ENCODE data around the gene PKP4.

DNA sequence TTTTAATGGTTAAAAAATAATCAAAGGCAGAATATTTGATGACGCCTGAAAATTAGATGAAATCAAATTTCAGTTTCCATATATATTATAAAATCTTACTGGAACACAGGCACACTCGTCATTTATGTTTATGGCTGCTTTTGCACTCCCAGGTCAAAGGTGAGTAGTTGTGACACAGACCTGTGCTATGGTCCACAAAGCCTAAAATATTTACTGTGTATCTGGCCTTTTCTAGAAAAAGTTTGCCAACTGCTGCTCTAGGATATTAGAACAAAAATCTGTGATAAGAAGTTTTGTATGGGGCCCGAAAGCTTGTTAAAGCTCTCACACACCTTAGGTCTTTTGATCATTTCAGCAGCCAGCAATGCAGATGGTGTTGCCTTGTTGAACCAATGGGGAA lies 104.3 kb downstream of the PKP4 start:
- TF ChIP-seq CTCF (IDR thresholded peaks at IDR 0.05) (no peak), POLR2A (IDR thresholded peaks at IDR 0.05) (no peak)
